ENCODE measurements around the gene SLC30A3.
A peak's percentile ranks its signal among the peaks of the same experiment; 100 is the strongest.

The SLC30A3 gene

DNA sequence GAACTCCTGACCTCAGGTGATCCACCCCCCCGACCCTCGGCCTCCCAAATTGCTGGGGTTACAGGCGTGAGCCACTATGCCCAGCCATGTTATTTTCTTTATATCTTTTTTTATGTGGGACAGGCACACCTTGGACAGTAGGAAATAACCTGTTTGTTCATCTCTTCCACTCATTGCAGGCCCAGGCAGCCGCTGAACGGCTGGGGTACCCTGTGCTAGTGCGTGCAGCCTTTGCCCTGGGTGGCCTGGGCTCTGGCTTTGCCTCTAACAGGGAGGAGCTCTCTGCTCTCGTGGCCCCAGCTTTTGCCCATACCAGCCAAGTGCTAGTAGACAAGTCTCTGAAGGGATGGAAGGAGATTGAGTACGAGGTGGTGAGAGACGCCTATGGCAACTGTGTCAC lies 37.3 kb downstream of the SLC30A3 start:
- H3K36me3 Mint-ChIP-seq (ENCODE audit: low read depth): peaks cover 68% of the 10 kb centered on the region
- H3K4me3 Mint-ChIP-seq: no peak overlapping the region
- no peaks in the 10 kb centered on the region for H3K4me1 Mint-ChIP-seq
- no peaks in the 10 kb centered on the region for H3K27me3 Mint-ChIP-seq (ENCODE audit: low read depth)
- no peaks in the 10 kb centered on the region for H3K9me3 Mint-ChIP-seq
- no peak overlapping the region for H3K27ac Mint-ChIP-seq
- no peak for TF ChIP-seq CTCF (IDR thresholded peaks at IDR 0.05; ENCODE audit: unreplicated experiment in 3 of 3)

DNA sequence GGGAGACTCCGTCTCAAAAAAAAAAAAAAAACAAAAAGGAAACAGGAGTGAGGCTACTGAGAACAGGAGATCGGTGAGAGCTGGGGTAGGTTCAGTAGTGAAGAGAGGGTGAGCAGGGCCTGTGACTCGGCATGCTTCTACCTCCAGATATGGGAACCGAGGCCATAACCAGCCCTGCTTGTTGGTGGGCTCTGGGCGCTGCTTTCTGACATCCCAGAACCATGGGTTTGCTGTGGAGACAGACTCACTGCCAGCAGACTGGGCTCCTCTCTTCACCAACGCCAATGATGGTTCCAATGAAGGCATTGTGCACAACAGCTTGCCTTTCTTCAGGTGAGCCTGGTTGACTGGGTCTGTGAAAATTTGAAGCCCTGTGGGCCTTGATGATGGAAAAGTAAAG lies 39.4 kb downstream of the SLC30A3 start:
- peaks cover 69% of the 10 kb centered on the region for H3K36me3 Mint-ChIP-seq (ENCODE audit: low read depth)
- no peak overlapping the region for H3K27ac Mint-ChIP-seq
- no peak overlapping the region for H3K4me3 Mint-ChIP-seq
- TF ChIP-seq CTCF (IDR thresholded peaks at IDR 0.05; ENCODE audit: unreplicated experiment in 3 of 3): no peak
- no peaks in the 10 kb centered on the region for H3K9me3 Mint-ChIP-seq
- H3K4me1 Mint-ChIP-seq: peaks cover 4% of the 10 kb centered on the region
- H3K27me3 Mint-ChIP-seq (ENCODE audit: low read depth): no peaks in the 10 kb centered on the region

DNA sequence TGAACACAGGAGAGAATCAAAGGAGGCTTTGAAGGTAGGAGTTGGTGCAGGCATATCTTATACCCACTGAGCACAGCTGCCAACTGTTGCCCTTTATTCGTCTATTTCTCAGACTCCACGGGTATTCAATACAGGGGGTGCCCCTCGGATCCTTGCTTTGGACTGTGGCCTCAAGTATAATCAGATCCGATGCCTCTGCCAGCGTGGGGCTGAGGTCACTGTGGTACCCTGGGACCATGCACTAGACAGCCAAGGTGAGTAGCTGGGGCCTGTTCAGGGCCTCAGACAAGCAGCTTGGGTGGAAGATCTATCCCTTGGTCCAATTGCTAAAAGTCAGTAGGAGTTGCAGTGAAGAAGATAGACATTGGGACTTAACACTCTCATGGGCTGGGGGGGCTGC lies 40.4 kb downstream of the SLC30A3 start:
- Mint-ChIP-seq H3K36me3 (ENCODE audit: low read depth) (peaks cover 66% of the 10 kb centered on the region), H3K27ac (no peak overlapping the region), H3K27me3 (ENCODE audit: low read depth) (no peaks in the 10 kb centered on the region), H3K4me1 (peaks cover 14% of the 10 kb centered on the region), H3K4me3 (no peak overlapping the region), H3K9me3 (no peaks in the 10 kb centered on the region)
- no peak for TF ChIP-seq CTCF (IDR thresholded peaks at IDR 0.05; ENCODE audit: unreplicated experiment in 3 of 3)

DNA sequence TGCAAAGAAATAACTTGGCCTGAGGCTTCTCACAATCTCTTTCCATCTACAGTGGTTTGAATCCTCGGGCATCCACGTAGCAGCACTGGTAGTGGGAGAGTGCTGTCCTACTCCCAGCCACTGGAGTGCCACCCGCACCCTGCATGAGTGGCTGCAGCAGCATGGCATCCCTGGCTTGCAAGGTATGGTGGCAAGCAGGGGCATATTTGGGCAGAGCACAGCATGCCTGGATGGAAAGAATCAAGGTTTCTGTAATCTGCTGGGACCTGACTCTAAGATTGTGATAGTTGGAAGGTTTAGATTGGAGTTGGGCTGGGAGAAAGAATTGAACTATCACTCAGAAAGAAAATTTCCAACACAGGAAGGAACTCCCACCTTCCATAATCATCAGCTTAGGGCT lies 41.7 kb downstream of the SLC30A3 start:
- Mint-ChIP-seq H3K4me3 (peak overlapping the region in 1 of 3 experiments; percentile 29), H3K9me3 (no peaks in the 10 kb centered on the region), H3K27me3 (ENCODE audit: low read depth) (no peaks in the 10 kb centered on the region), H3K36me3 (ENCODE audit: low read depth) (peaks cover 61% of the 10 kb centered on the region), H3K4me1 (peaks cover 26% of the 10 kb centered on the region), H3K27ac (no peak overlapping the region)
- no peak for TF ChIP-seq CTCF (IDR thresholded peaks at IDR 0.05; ENCODE audit: unreplicated experiment in 3 of 3)

DNA sequence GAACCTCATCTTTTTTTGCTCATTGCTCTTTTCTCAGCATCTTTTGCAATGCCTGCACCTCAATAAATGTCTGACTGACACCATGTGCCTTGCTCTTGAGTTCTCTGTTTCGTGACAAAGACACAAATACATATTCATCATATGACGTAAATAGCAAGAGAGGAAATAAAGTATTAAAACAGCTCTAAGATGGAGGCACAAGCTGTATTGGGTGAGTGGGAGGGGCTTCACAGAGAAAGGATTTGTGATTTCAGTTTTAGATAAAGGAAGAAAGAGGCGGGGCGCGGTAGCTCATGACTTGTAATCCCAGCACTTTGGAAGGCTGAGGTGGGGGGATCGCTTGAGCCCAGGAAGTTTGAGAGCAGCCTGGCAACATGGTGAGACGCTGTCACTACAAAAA lies 42.8 kb downstream of the SLC30A3 start:
- Mint-ChIP-seq H3K4me1 (peaks cover 30% of the 10 kb centered on the region), H3K27me3 (ENCODE audit: low read depth) (no peaks in the 10 kb centered on the region), H3K9me3 (no peaks in the 10 kb centered on the region), H3K36me3 (ENCODE audit: low read depth) (peaks cover 55% of the 10 kb centered on the region), H3K4me3 (peak overlapping the region in 2 of 3 experiments; percentile 37 to 56), H3K27ac (no peak overlapping the region)
- TF ChIP-seq CTCF (IDR thresholded peaks at IDR 0.05; ENCODE audit: unreplicated experiment in 3 of 3): no peak

- Mint-ChIP-seq H3K9me3 (no peaks in the 10 kb centered on the region), H3K27me3 (ENCODE audit: low read depth) (no peaks in the 10 kb centered on the region), H3K4me1 (peaks cover 30% of the 10 kb centered on the region), H3K4me3 (peak overlapping the region; percentile 89 to 95 (median 94)), H3K36me3 (ENCODE audit: low read depth) (peaks cover 47% of the 10 kb centered on the region), H3K27ac (peak overlapping the region in 1 of 3 experiments; percentile 87)
- TF ChIP-seq CTCF (IDR thresholded peaks at IDR 0.05; ENCODE audit: unreplicated experiment in 3 of 3): no peak
Observed at GRCh38 chr2:27219091-27219490, 43.8 kb downstream of the SLC30A3 start.
